ENCODE data around the gene CCNH. TPM values are rescaled to one million over a fixed set of nuclear protein-coding genes. Genes with fewer than 3 reads are reported as not detected.

Gene CCNH
- total RNA-seq, 4 donors from 2014 or later = 51.4 to 128 (median 54.5) TPM

GRCh38 chr5:87369431-87369830 lies 43.3 kb downstream of the CCNH start:
- Histone ChIP-seq H3K27me3 (no peaks in the 10 kb centered on the region), H3K4me3 (no peak overlapping the region), H3K27ac (no peak overlapping the region), H3K9me3 (no peaks in the 10 kb centered on the region), H3K4me1 (no peaks in the 10 kb centered on the region), H3K36me3 (peaks cover 31% of the 10 kb centered on the region)
- no peak for DNase-seq (ENCODE audit: low spot score in 2 of 2)
- no peak for TF ChIP-seq POLR2A (IDR thresholded peaks at IDR 0.05)
- no peak for TF ChIP-seq CTCF (IDR thresholded peaks at IDR 0.05)
- no peak for TF ChIP-seq EP300 (IDR thresholded peaks at IDR 0.05)

- no peaks in the 10 kb centered on the region for H3K9me3 ChIP-seq
- TF ChIP-seq EP300 (IDR thresholded peaks at IDR 0.05) (no peak), POLR2AphosphoS5 (IDR thresholded peaks at IDR 0.05) (no peak), CTCF (IDR thresholded peaks at IDR 0.05) (no peak), POLR2A (IDR thresholded peaks at IDR 0.05) (no peak)
- WGBS = 85% methylated on average over 3 of the region's 3 CpGs
- H3K27ac ChIP-seq = no peak overlapping the region
- H3K27me3 ChIP-seq = no peaks in the 10 kb centered on the region
- DNase-seq (ENCODE audit: low spot score in 2 of 2) = no peak
- no peak overlapping the region for H3K4me3 ChIP-seq
- H3K36me3 ChIP-seq = peaks cover 31% of the 10 kb centered on the region
- no peaks in the 10 kb centered on the region for H3K4me1 ChIP-seq
Observed at GRCh38 chr5:87368601-87369000, 44.1 kb downstream of the CCNH start.

- Histone ChIP-seq H3K27ac (no peak overlapping the region), H3K4me1 (no peaks in the 10 kb centered on the region), H3K36me3 (peaks cover 31% of the 10 kb centered on the region), H3K9me3 (no peaks in the 10 kb centered on the region), H3K27me3 (no peaks in the 10 kb centered on the region), H3K4me3 (no peak overlapping the region)
- TF ChIP-seq POLR2AphosphoS5 (IDR thresholded peaks at IDR 0.05) (no peak), CTCF (IDR thresholded peaks at IDR 0.05) (no peak), POLR2A (IDR thresholded peaks at IDR 0.05) (no peak), EP300 (IDR thresholded peaks at IDR 0.05) (no peak)
- 95% methylated on average over 2 of the region's 2 CpGs for WGBS
- DNase-seq (ENCODE audit: low spot score in 2 of 2) = no peak
Observed at GRCh38 chr5:87367243-87367642, 45.5 kb downstream of the CCNH start.

- no peak overlapping the region for H3K27ac ChIP-seq
- H3K36me3 ChIP-seq = peaks cover 14% of the 10 kb centered on the region
- no peaks in the 10 kb centered on the region for H3K9me3 ChIP-seq
- DNase-seq (ENCODE audit: low spot score in 2 of 2) = no peak
- H3K4me1 ChIP-seq = no peaks in the 10 kb centered on the region
- TF ChIP-seq CTCF (IDR thresholded peaks at IDR 0.05) (no peak), POLR2AphosphoS5 (IDR thresholded peaks at IDR 0.05) (no peak), POLR2A (IDR thresholded peaks at IDR 0.05) (no peak), EP300 (IDR thresholded peaks at IDR 0.05) (no peak)
- H3K4me3 ChIP-seq = no peak overlapping the region
- 88% methylated on average over 1 of the region's 1 CpG for WGBS
- H3K27me3 ChIP-seq = no peaks in the 10 kb centered on the region
Observed at GRCh38 chr5:87361536-87362213, 51.1 kb downstream of the CCNH start.

- no peak for TF ChIP-seq EP300 (IDR thresholded peaks at IDR 0.05)
- no peak for TF ChIP-seq CTCF (IDR thresholded peaks at IDR 0.05)
- TF ChIP-seq POLR2A (IDR thresholded peaks at IDR 0.05) = no peak
- Histone ChIP-seq H3K9me3 (no peaks in the 10 kb centered on the region), H3K27ac (no peak overlapping the region), H3K36me3 (peaks cover 7% of the 10 kb centered on the region), H3K4me1 (no peaks in the 10 kb centered on the region), H3K27me3 (no peaks in the 10 kb centered on the region), H3K4me3 (no peak overlapping the region)
- DNase-seq (ENCODE audit: low spot score in 2 of 2) = no peak
- 71% methylated on average over 2 of the region's 2 CpGs for WGBS
Observed at GRCh38 chr5:87361031-87361445, 51.7 kb downstream of the CCNH start.
